ENCODE data around the gene C19orf44.
"Not testable (repeated sequence)": the region's sequence is repeated elsewhere in the genome, so short reads cannot be mapped to it uniquely, and the experiment has no call there.

GRCh38 chr19:16486476-16486875 lies 9.7 kb upstream of the C19orf44 start:
- not testable (repeated sequence) for TF ChIP-seq CTCF (optimal IDR thresholded peaks at IDR 0.05 in 1 of 3, IDR thresholded peaks at IDR 0.05 in 1 of 3, conservative IDR thresholded peaks at IDR 0.05 in 1 of 3; ENCODE audit: extremely low read depth in 1 of 3, insufficient read depth in 2 of 3, low read length in 3 of 3); EZH2 (IDR thresholded peaks at IDR 0.05; ENCODE audit: low read length)
